Body of pancreas (tissue), 4 donors: ENCODE measurements around the gene ENTPD8.

Source experiments
- CTCF ChIP-seq, 7 experiments: fragments of 450-650 bp in 4 of 7; fragments of 200-600 bp in 3 of 7; sonication (generic) in 3 of 7; IDR thresholded peaks; one replicate each; pipeline ENCODE4 v1.5.1; 2016 to 2019; ENCODE audit warnings: antibody characterized with exemption in 7 of 7
- POLR2A ChIP-seq, 3 donors: fragments of 450-650 bp; IDR thresholded peaks; one replicate each; pipeline ENCODE4 v1.6.1; 2016; ENCODE audit warnings: antibody characterized with exemption in 3 of 3, mild to moderate bottlenecking in 2 of 3

GRCh38 chr9:137464291-137464999 is 23.3 kb upstream of the ENTPD8 start:
- TF ChIP-seq CTCF (IDR thresholded peaks at IDR 0.05) (no peak), POLR2A (IDR thresholded peaks at IDR 0.05) (no peak)
